Effector memory CD8-positive, alpha-beta T cell (primary cell): ENCODE data around the gene OR51G1.

Source experiments
- ATAC-seq: fragments of 150-1000 bp; cut with Tn5 transposase; replicated peaks from 2 replicates; pipeline ENCODE4 v1.10.0; 2021; ENCODE audit warnings: mild to moderate bottlenecking, moderate library complexity
- DNase-seq, 3 experiments: peaks; one replicate each; pipeline ENCODE4 v3.0.0; 2021
- H3K27ac Mint-ChIP-seq, 2 donors: one replicate each; pipeline ENCODE4 v1.8.0; 2022; ENCODE audit warnings: mild to moderate bottlenecking in 2 of 2, mixed read lengths in 2 of 2, moderate library complexity in 2 of 2
- H3K27me3 Mint-ChIP-seq, 2 donors: one replicate each; pipeline ENCODE4 v1.8.0; 2022; ENCODE audit warnings: mixed read lengths in 2 of 2
- H3K36me3 Mint-ChIP-seq: one replicate; pipeline ENCODE4 v1.8.0; 2022; ENCODE audit warnings: mild to moderate bottlenecking, moderate library complexity, mixed read lengths; ENCODE audit not compliant: insufficient read depth
- H3K4me1 Mint-ChIP-seq, 2 donors: one replicate each; pipeline ENCODE4 v1.8.0; 2022; ENCODE audit warnings: low read depth in 2 of 2, mixed read lengths in 2 of 2
- H3K4me3 Mint-ChIP-seq, 2 donors: one replicate each; pipeline ENCODE4 v1.8.0; 2022; ENCODE audit warnings: mild to moderate bottlenecking in 2 of 2, mixed read lengths in 2 of 2, moderate library complexity in 2 of 2
- H3K9me3 Mint-ChIP-seq, 2 donors: one replicate each; pipeline ENCODE4 v1.8.0; 2022; ENCODE audit warnings: mixed read lengths in 2 of 2

OR51G1 gene

GRCh38 chr11:4891996-4892640 is 32.0 kb downstream of the OR51G1 start:
- Mint-ChIP-seq H3K9me3 (peaks cover 3 to 11% of the 10 kb centered on the region in 2 donors), H3K27ac (no peak overlapping the region), H3K27me3 (peaks cover 9 to 11% of the 10 kb centered on the region in 2 donors), H3K4me1 (no peaks in the 10 kb centered on the region), H3K36me3 (no peaks in the 10 kb centered on the region), H3K4me3 (no peak overlapping the region)
- no peak for ATAC-seq
- DNase-seq = no peak

- H3K9me3 Mint-ChIP-seq = peaks cover 3 to 11% of the 10 kb centered on the region in 2 donors
- no peak for ATAC-seq
- peaks cover 9 to 11% of the 10 kb centered on the region in 2 donors for H3K27me3 Mint-ChIP-seq
- H3K4me1 Mint-ChIP-seq = no peaks in the 10 kb centered on the region
- no peak for DNase-seq
- no peak overlapping the region for H3K27ac Mint-ChIP-seq
- no peak overlapping the region for H3K4me3 Mint-ChIP-seq
- H3K36me3 Mint-ChIP-seq = no peaks in the 10 kb centered on the region
These were observed 33.9 kb downstream of the OR51G1 start for GRCh38 chr11:4890279-4890678.

GRCh38 chr11:4887591-4887990 is 36.5 kb downstream of the OR51G1 start:
- DNase-seq (no peak), ATAC-seq (no peak)
- no peak overlapping the region for H3K4me3 Mint-ChIP-seq
- no peaks in the 10 kb centered on the region for H3K36me3 Mint-ChIP-seq
- peaks cover 9 to 11% of the 10 kb centered on the region in 2 donors for H3K27me3 Mint-ChIP-seq
- H3K9me3 Mint-ChIP-seq = peaks cover 3 to 11% of the 10 kb centered on the region in 2 donors
- H3K4me1 Mint-ChIP-seq = no peaks in the 10 kb centered on the region
- H3K27ac Mint-ChIP-seq = no peak overlapping the region

DNA sequence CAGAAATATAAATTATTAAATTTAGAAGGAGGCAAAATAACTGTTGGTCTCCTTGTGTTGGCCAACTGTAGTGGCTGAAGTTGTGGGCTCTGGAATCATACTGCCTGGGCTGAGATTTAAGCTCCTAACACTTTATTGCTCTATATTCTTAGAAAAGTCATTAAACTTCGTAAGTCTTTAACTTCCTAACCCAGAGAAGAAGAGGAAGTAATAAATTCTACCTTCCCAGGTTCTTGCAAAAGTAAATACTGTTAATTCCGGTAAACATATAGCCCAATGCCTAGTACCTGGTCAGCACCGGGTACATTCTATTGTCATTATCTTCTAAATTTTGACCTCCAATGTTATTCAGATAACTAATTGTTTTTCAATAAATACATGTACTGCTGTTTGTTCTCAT is 38.0 kb downstream of the OR51G1 start:
- no peak overlapping the region for H3K4me3 Mint-ChIP-seq
- ATAC-seq (no peak), DNase-seq (no peak)
- peaks cover 9 to 11% of the 10 kb centered on the region in 2 donors for H3K27me3 Mint-ChIP-seq
- no peaks in the 10 kb centered on the region for H3K4me1 Mint-ChIP-seq
- H3K36me3 Mint-ChIP-seq = peaks cover 3% of the 10 kb centered on the region
- H3K9me3 Mint-ChIP-seq = peaks cover 3 to 11% of the 10 kb centered on the region in 2 donors
- no peak overlapping the region for H3K27ac Mint-ChIP-seq

- H3K4me3 Mint-ChIP-seq = no peak overlapping the region
- ATAC-seq (no peak), DNase-seq (no peak)
- H3K27ac Mint-ChIP-seq = no peak overlapping the region
- H3K36me3 Mint-ChIP-seq = peaks cover 3% of the 10 kb centered on the region
- no peaks in the 10 kb centered on the region for H3K9me3 Mint-ChIP-seq
- H3K27me3 Mint-ChIP-seq = peaks cover under 1% of the 10 kb centered on the region in 2 donors
- H3K4me1 Mint-ChIP-seq = no peaks in the 10 kb centered on the region
These were observed 39.8 kb downstream of the OR51G1 start for GRCh38 chr11:4884361-4884760.

- DNase-seq (no peak), ATAC-seq (no peak)
- Mint-ChIP-seq H3K4me1 (no peaks in the 10 kb centered on the region), H3K27ac (no peak overlapping the region), H3K4me3 (no peak overlapping the region), H3K9me3 (no peaks in the 10 kb centered on the region), H3K27me3 (no peaks in the 10 kb centered on the region), H3K36me3 (peaks cover 3% of the 10 kb centered on the region)
These were observed 41.6 kb downstream of the OR51G1 start for GRCh38 chr11:4882543-4882942.

- H3K4me1 Mint-ChIP-seq = no peaks in the 10 kb centered on the region
- ATAC-seq (no peak), DNase-seq (no peak)
- H3K36me3 Mint-ChIP-seq = peaks cover 3% of the 10 kb centered on the region
- peaks cover 0 to 2% of the 10 kb centered on the region in 2 donors for H3K9me3 Mint-ChIP-seq
- no peaks in the 10 kb centered on the region for H3K27me3 Mint-ChIP-seq
- no peak within 1 kb of the TSS for H3K27ac Mint-ChIP-seq
- H3K4me3 Mint-ChIP-seq = no peak within 1 kb of the TSS
These were observed 42.2 kb downstream of the OR51G1 start, which contains the start of gene OR51T1 for GRCh38 chr11:4881860-4882500. Gene OR51T1, plus strand, starts transcription at chr11:4881900. Its CDS starts 0 bp downstream, at chr11:4881900.

GRCh38 chr11:4881188-4881587 is 43.0 kb downstream of the OR51G1 start:
- no peak for ATAC-seq
- peaks cover 3% of the 10 kb centered on the region for H3K36me3 Mint-ChIP-seq
- H3K27me3 Mint-ChIP-seq = no peaks in the 10 kb centered on the region
- H3K9me3 Mint-ChIP-seq = peaks cover 0 to 6% of the 10 kb centered on the region in 2 donors
- no peak overlapping the region for H3K4me3 Mint-ChIP-seq
- H3K4me1 Mint-ChIP-seq = no peaks in the 10 kb centered on the region
- no peak overlapping the region for H3K27ac Mint-ChIP-seq
- no peak for DNase-seq
